Measurements from ENCODE around the gene RPRM. TPM values are rescaled to one million over a fixed set of nuclear protein-coding genes. Genes with fewer than 3 reads are reported as not detected.
A peak's percentile ranks its signal among the peaks of the same experiment; 100 is the strongest.

The RPRM gene
- total RNA-seq, 1 donor = 0.36 TPM

- Histone ChIP-seq H3K79me2 (ENCODE audit: insufficient read depth, low read length) (no peaks in the 10 kb centered on the region), H2AFZ (ENCODE audit: low read length) (no peak overlapping the region), H4K20me1 (ENCODE audit: insufficient read depth, low read length) (no peaks in the 10 kb centered on the region), H3K4me1 (ENCODE audit: insufficient read depth, low read length) (no peaks in the 10 kb centered on the region), H3K36me3 (ENCODE audit: insufficient read depth, low read length) (no peaks in the 10 kb centered on the region), H3K27ac (ENCODE audit: low read depth, low read length) (no peak overlapping the region), H3K4me3 (ENCODE audit: insufficient read depth, low read length) (no peak overlapping the region), H3K27me3 (ENCODE audit: insufficient read depth, low read length) (no peaks in the 10 kb centered on the region), H3K4me2 (ENCODE audit: insufficient read depth, low read length) (no peak overlapping the region), H3K9me3 (ENCODE audit: low read depth, low read length) (no peaks in the 10 kb centered on the region)
- no peak for DNase-seq (ENCODE audit: insufficient read length, low spot score, missing footprints)
- no peak for TF ChIP-seq CTCF (IDR thresholded peaks at IDR 0.05; ENCODE audit: extremely low read depth, low read depth, low read length)
Measured at GRCh38 chr2:153495725-153496124, 17.2 kb upstream of the RPRM start.

- Histone ChIP-seq H3K4me1 (ENCODE audit: insufficient read depth, low read length) (no peaks in the 10 kb centered on the region), H3K36me3 (ENCODE audit: insufficient read depth, low read length) (no peaks in the 10 kb centered on the region), H3K4me3 (ENCODE audit: insufficient read depth, low read length) (no peak overlapping the region), H3K27ac (ENCODE audit: low read depth, low read length) (no peak overlapping the region), H3K79me2 (ENCODE audit: insufficient read depth, low read length) (no peaks in the 10 kb centered on the region), H3K9me3 (ENCODE audit: low read depth, low read length) (no peaks in the 10 kb centered on the region), H4K20me1 (ENCODE audit: insufficient read depth, low read length) (no peaks in the 10 kb centered on the region), H2AFZ (ENCODE audit: low read length) (no peak overlapping the region), H3K4me2 (ENCODE audit: insufficient read depth, low read length) (no peak overlapping the region), H3K27me3 (ENCODE audit: insufficient read depth, low read length) (no peaks in the 10 kb centered on the region)
- DNase-seq (ENCODE audit: insufficient read length, low spot score, missing footprints) = no peak
- TF ChIP-seq CTCF (IDR thresholded peaks at IDR 0.05; ENCODE audit: extremely low read depth, low read depth, low read length) = no peak
Measured at GRCh38 chr2:153488072-153488471, 9.5 kb upstream of the RPRM start.

- Histone ChIP-seq H3K4me1 (ENCODE audit: insufficient read depth, low read length) (no peaks in the 10 kb centered on the region), H3K9me3 (ENCODE audit: low read depth, low read length) (no peaks in the 10 kb centered on the region), H3K27ac (ENCODE audit: low read depth, low read length) (no peak overlapping the region), H2AFZ (ENCODE audit: low read length) (no peak overlapping the region), H3K4me3 (ENCODE audit: insufficient read depth, low read length) (no peak overlapping the region), H3K27me3 (ENCODE audit: insufficient read depth, low read length) (no peaks in the 10 kb centered on the region), H3K4me2 (ENCODE audit: insufficient read depth, low read length) (no peak overlapping the region), H3K79me2 (ENCODE audit: insufficient read depth, low read length) (no peaks in the 10 kb centered on the region), H4K20me1 (ENCODE audit: insufficient read depth, low read length) (no peaks in the 10 kb centered on the region), H3K36me3 (ENCODE audit: insufficient read depth, low read length) (no peaks in the 10 kb centered on the region)
- no peak for TF ChIP-seq CTCF (IDR thresholded peaks at IDR 0.05; ENCODE audit: extremely low read depth, low read depth, low read length)
- no peak for DNase-seq (ENCODE audit: insufficient read length, low spot score, missing footprints)
Measured at GRCh38 chr2:153487448-153487847, 8.9 kb upstream of the RPRM start.

- Histone ChIP-seq H4K20me1 (ENCODE audit: insufficient read depth, low read length) (no peaks in the 10 kb centered on the region), H3K36me3 (ENCODE audit: insufficient read depth, low read length) (no peaks in the 10 kb centered on the region), H3K9me3 (ENCODE audit: low read depth, low read length) (no peaks in the 10 kb centered on the region), H3K27me3 (ENCODE audit: insufficient read depth, low read length) (peaks cover 33% of the 10 kb centered on the region), H3K4me2 (ENCODE audit: insufficient read depth, low read length) (no peak overlapping the region), H3K27ac (ENCODE audit: low read depth, low read length) (no peak overlapping the region), H3K4me3 (ENCODE audit: insufficient read depth, low read length) (no peak overlapping the region), H3K4me1 (ENCODE audit: insufficient read depth, low read length) (no peaks in the 10 kb centered on the region), H2AFZ (ENCODE audit: low read length) (no peak overlapping the region), H3K79me2 (ENCODE audit: insufficient read depth, low read length) (no peaks in the 10 kb centered on the region)
- no peak for TF ChIP-seq CTCF (IDR thresholded peaks at IDR 0.05; ENCODE audit: extremely low read depth, low read depth, low read length)
- peak; percentile 79 for DNase-seq (ENCODE audit: insufficient read length, low spot score, missing footprints)
Measured at GRCh38 chr2:153479573-153479972, 1.0 kb upstream of the RPRM start.
